ENCODE measurements around the gene RBPMS2.

The RBPMS2 gene

DNA sequence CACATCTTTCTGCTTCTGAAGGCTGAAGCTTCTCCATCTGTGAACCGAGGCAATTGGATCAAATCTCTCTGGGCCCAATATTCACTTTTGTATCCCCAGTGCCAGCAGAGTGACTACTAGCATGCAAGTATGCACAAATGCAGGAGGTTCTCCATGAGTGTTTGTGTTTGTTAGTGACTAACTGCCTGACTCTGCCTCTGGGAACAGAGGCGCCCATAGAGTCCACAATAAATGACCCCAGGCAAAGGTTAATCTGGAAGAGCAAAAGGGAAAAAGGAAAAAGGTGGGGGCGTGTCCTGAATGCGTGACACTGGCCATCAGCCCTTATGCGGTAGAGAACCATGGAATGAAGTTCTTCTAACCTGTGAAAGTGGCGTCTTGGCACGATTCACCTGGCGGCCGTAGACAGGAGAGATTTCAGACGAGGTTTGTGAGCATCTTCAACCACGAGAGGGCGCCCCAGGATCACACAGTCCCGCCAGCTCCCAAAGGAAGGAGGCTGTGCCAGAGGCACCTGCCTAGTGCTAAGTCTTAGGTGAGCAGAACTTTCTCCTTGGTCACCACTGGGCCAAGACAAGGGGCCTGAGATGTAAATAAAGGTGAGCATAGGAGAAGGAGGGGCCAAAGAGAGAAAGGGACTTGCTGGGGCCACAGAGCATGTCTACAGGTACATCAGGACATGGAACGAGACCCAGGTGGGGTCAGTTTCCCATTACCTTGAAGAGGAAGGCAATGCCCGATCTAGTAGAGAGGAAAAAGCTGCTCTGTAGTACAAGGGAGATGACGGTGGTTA, 44.2 kb downstream of the RBPMS2 start:
- peak; percentile 14 to 89 (median 55) for DNase-seq

DNA sequence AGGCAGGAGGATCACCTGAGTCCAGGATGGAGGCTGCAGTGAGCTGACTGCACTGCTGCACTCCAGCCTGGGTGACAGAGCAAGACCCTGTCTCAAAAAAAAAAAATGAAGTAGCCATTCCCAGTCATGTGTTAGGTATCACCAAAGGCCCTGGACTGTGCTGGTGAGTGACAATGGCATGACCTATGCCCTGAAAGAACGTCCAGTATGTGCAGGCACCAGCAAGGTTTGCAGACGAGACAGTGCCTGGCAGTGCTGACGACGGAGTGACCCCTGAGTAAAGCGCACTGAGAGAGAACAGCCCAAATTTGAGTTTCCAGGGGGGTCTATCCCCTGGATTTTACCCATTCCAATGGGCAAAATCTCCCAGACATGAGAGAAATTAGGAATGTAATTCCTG, 45.2 kb downstream of the RBPMS2 start:
- no peak for DNase-seq

DNA sequence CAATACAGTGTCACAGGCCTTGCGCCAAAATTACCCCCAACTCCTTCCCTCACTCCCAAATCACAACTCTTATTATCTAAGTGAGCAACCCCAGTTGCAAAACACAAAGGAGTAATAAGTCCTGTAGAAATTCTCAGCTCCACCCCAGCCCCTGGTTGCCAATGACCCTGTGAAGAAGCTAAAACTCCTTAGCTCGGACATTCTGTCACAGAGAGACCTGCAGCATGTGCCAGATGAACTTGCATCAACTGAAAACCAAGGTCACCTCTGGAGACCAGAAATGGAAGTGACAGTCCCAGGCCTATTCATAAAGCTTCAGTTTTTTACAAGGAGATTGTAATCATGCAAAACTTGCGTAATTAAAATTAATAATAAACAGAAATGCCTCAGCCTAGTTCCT, 55.2 kb downstream of the RBPMS2 start:
- no peak for DNase-seq

DNA sequence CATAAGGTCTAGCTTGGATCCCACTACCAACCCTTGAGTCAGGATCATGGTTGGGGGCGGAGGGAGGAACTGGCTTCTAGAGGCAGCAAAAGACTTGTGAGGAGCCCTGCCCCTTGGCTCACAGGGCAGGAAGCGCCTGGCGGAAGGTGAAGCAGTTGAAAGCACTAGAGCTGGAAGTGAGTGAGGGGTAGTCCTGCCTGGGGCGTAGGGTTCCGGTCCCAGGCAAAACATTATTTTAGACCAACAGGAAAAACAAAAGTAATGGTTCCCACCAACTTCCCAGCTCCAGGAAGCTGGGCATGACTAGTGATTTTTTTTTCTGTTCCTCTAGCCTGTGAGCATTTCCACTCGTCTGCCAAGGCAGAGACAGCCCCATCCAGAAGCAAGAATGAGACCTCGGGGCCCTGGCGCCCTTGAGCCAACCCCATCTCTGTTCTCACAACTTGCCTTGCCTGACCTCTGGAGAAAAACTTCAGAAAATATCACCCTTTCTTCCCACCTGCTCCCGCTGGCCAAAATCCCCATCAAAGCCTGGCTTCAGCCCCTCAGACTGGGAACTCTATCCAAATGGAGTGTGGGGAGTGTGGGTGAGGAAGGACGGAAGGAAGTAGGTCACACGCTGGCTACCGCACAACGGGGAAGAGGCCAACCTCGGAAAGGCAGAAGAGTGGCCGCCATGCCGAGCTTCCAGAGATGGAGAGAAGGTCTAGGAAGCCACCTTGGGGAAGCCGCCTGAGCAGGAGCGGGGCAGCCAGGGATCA, 57.5 kb downstream of the RBPMS2 start:
- DNase-seq: no peak

- no peak for DNase-seq
Observed at GRCh38 chr15:64717130-64717529, 58.3 kb downstream of the RBPMS2 start.

GRCh38 chr15:64716452-64716851, 58.9 kb downstream of the RBPMS2 start:
- DNase-seq: no peak

- DNase-seq: no peak
Observed at GRCh38 chr15:64713592-64713991, 61.8 kb downstream of the RBPMS2 start.

GRCh38 chr15:64712353-64712752, 63.0 kb downstream of the RBPMS2 start:
- DNase-seq: no peak

DNA sequence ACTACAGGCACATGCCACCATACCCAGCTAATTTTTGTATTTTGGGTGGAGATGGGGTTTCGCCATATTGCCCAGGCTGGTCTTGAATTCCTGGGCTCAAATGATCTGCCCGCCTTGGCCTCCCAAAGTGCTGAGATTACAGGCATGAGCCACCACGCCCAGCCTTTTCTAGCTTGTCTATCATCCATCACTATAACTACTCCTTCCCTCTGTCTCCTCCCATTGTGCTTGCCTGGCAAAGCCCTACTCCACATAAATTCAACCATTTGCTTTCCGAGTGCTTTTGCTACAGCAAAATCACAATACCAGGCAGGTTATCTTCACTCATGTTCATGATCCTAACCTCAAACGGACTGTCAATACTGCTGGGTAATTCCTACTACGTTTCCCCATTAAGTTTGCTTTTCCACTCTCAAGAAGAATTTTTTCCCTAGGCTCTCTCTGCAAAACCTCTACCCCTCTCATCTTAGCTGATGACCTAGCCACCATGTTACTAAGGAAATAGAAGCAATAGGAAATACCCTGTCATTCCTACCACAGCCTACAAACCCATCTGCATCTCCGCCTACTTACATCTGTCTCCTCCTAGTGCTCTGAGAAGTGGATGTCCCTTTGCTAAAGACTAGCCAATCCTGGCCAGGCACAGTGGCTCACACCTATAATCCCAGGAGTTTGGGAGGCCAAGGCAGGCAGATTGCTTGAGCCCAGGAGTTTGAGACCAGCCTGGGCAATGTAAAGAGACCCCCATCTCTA, 64.5 kb downstream of the RBPMS2 start:
- DNase-seq: no peak

- no peak for DNase-seq
Observed at GRCh38 chr15:64706011-64706911, 69.1 kb downstream of the RBPMS2 start.

GRCh38 chr15:64705006-64705405, 70.4 kb downstream of the RBPMS2 start:
- DNase-seq: no peak

DNA sequence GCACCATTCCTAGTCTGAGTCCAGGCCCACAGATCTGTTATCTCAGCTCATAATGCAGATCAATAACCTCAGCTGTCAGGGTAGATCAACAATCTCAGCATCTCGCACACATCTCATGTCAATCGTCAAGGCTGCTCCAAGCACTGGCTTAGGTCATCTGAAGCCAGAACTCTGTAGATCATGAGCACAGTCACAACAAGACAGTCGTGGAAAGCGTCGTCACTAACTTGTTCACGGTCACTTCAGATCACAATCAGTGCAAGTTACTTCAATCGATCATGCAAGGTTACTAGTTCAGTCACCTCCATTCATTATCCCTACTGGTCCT, 71.8 kb downstream of the RBPMS2 start:
- no peak for DNase-seq

DNA sequence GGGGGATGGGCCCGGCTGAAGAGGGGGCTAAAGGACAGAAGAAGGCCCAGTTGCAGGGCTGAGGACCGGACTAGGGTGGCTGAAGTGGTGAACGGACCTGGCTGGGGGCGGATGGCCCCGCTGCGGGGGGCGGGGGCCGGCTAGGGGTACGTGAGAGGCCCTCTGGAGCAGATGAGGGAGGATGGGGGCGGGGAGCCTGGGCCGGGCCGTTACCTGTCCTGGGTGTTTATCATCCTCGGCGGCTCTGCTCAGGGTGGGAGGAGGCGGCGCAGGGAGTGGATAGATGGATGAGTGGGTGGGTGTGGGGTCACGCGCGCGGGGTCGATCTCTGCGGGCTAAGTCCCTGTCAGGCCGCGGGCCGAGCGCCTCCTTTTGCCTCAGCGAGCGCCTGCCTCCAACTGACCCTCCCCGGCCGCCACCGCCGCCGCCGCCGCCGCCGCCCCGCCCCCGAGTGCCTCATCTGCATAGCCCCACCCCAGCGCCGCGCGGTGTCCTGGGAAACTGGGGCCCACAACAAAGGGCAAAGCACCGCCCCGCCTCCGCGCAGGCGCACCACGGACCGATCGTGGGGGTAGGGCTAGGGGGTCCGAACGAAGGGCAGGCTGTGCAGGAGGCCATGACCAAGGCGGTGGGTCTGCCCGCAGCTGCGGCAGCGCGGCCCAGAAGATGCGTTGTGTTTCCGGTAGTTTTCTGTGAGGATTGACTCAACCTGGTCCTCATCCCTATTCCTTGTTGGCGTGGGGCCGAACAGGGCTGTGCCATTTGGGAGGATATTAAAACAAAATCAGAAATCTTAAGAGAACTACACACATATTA, 72.4 kb downstream of the RBPMS2 start:
- DNase-seq: peak; percentile 73 to 100 (median 97)

- DNase-seq: peak in 1 of 51 donors; percentile 42
Observed at GRCh38 chr15:64701482-64702184, 73.8 kb downstream of the RBPMS2 start.

- no peak for DNase-seq
Observed at GRCh38 chr15:64701051-64701450, 74.3 kb downstream of the RBPMS2 start.

DNA sequence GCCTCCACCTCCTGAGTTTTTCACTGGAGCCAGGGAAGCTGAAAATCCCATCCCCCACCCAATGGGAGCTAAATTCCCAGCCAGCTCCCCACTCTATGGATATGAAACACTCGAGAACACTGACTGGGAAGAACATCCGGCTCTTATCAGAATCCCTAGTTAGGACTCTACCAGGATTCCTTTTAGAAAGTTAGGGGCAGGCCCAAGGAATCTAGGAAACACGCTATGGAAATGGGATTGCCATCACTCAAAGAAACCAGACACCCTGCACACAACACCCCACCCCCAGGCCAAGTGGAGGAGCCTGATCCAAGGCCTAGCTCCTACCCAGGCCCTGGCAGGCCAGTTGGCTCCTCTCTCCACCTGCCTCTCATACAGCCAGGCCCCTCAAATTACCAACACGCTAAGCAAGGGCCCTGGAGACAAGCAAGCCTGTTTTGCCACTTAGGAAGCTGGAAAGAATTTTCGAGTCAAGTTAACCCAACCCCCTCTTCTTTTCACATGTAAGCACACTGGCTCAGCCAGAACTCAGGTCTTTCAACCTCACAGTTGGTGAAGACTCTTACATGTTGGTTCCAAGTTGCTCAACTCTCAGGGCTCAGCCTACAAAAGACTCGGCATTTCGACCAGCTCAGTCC, 75.5 kb downstream of the RBPMS2 start:
- DNase-seq: peak in 16 of 51 donors; percentile 12 to 81 (median 29)

- DNase-seq: no peak
Observed at GRCh38 chr15:64698823-64699222, 76.6 kb downstream of the RBPMS2 start.

DNA sequence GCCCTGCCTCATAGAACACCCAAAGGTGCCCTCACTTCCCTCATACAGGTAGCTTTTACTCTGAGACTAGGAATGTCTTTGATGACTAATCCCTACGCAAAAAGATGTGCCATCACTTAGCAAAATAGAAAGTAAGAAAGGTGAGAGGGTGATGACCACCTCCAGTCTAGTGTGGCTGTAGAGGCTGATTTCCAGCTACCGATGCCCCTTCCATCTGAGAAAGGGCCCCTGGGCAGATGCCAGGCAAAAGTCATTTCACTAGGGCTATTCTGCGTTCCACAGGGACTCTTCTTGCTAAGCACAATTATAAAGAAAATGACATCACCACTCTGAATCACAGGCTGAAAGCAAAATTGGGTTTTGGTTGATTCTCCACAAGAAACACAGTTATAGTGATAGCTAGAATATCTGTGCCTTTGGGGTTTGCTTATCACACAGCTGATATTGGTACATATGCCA, 77.4 kb downstream of the RBPMS2 start:
- DNase-seq: peak in 6 of 51 donors; percentile 10 to 43 (median 25)

- peak in 1 of 51 donors; percentile 7 for DNase-seq
Observed at GRCh38 chr15:64696481-64696880, 78.9 kb downstream of the RBPMS2 start.

Data from hypothalamus (tissue), 51 donors.